Ishikawa (cell line): ENCODE measurements around the gene SPACA5.

Experiments used
- CEBPB ChIP-seq: IDR thresholded peaks from 2 replicates; pipeline ENCODE4 v1.6.1; 2012
- CREB1 ChIP-seq: IDR thresholded peaks from 2 replicates; pipeline ENCODE4 v1.6.1; 2012; ENCODE audit warnings: low read depth
- EGR1 ChIP-seq: IDR thresholded peaks from 2 replicates; pipeline ENCODE4 v1.6.1; 2012
- EP300 ChIP-seq: IDR thresholded peaks from 2 replicates; pipeline ENCODE4 v1.6.1; 2012; ENCODE audit warnings: borderline replicate concordance
- FOXM1 ChIP-seq: IDR thresholded peaks from 2 replicates; pipeline ENCODE4 v1.6.1; 2012; ENCODE audit warnings: low read depth, borderline replicate concordance
- MAX ChIP-seq: IDR thresholded peaks from 2 replicates; pipeline ENCODE4 v1.6.1; 2012
- NFIC ChIP-seq: IDR thresholded peaks from 2 replicates; pipeline ENCODE4 v1.6.1; 2012
- RAD21 ChIP-seq: IDR thresholded peaks from 2 replicates; pipeline ENCODE4 v1.6.1; 2012; ENCODE audit warnings: low read depth
- REST ChIP-seq: IDR thresholded peaks from 2 replicates; pipeline ENCODE4 v1.6.1; 2012; ENCODE audit warnings: low read depth, mild to moderate bottlenecking
- TAF1 ChIP-seq: IDR thresholded peaks from 2 replicates; pipeline ENCODE4 v1.6.1; 2012; ENCODE audit warnings: low read depth, mild to moderate bottlenecking
- TCF12 ChIP-seq: IDR thresholded peaks from 2 replicates; pipeline ENCODE4 v1.6.1; 2012; ENCODE audit warnings: low read depth
- TEAD4 ChIP-seq: IDR thresholded peaks from 2 replicates; pipeline ENCODE4 v1.6.1; 2012
- USF1 ChIP-seq: IDR thresholded peaks from 2 replicates; pipeline ENCODE4 v1.6.1; 2012
- YY1 ChIP-seq: IDR thresholded peaks from 2 replicates; pipeline ENCODE4 v1.6.1; 2012; ENCODE audit warnings: low read depth
- ZBTB7A ChIP-seq: IDR thresholded peaks from 2 replicates; pipeline ENCODE4 v1.6.1; 2012; ENCODE audit warnings: low read depth

SPACA5 gene

GRCh38 chrX:48043056-48043455, 36.3 kb downstream of the SPACA5 start:
- no peak for TF ChIP-seq TAF1
- TF ChIP-seq CEBPB = no peak
- TF ChIP-seq EP300 = no peak
- TF ChIP-seq CREB1 = no peak
- no peak for TF ChIP-seq ZBTB7A
- no peak for TF ChIP-seq RAD21
- no peak for TF ChIP-seq YY1
- no peak for TF ChIP-seq NFIC

GRCh38 chrX:48045410-48046311, 38.9 kb downstream of the SPACA5 start:
- TF ChIP-seq MAX = no peak
- TF ChIP-seq FOXM1 = no peak
- no peak for TF ChIP-seq TAF1
- TF ChIP-seq USF1 = no peak
- TF ChIP-seq CREB1 = no peak
- TF ChIP-seq EGR1 = no peak
- TF ChIP-seq NFIC = no peak
- no peak for TF ChIP-seq REST
- TF ChIP-seq ZBTB7A = no peak
- no peak for TF ChIP-seq TEAD4

- TF ChIP-seq TCF12 (no peak), ZBTB7A (no peak), NFIC (no peak), REST (no peak), USF1 (no peak), EGR1 (no peak), CREB1 (no peak), RAD21 (no peak), TAF1 (no peak), TEAD4 (no peak), CEBPB (no peak), EP300 (no peak), FOXM1 (no peak), MAX (no peak), YY1 (no peak)
Observed at GRCh38 chrX:48046846-48047245, 40.1 kb downstream of the SPACA5 start.

- no peak for TF ChIP-seq MAX
- no peak for TF ChIP-seq CREB1
- no peak for TF ChIP-seq RAD21
- no peak for TF ChIP-seq CEBPB
- no peak for TF ChIP-seq TCF12
Observed at GRCh38 chrX:48058621-48059295, 52.0 kb downstream of the SPACA5 start.

- TF ChIP-seq TAF1 = no peak
- no peak for TF ChIP-seq ZBTB7A
- TF ChIP-seq REST = no peak
- TF ChIP-seq NFIC = no peak
- TF ChIP-seq CREB1 = no peak
- TF ChIP-seq TEAD4 = no peak
Observed at GRCh38 chrX:48059296-48059639, 52.5 kb downstream of the SPACA5 start.
